HG02981 (cell line): ENCODE results near the gene MRPL9.

Experiments used
- ATAC-seq: cut with Tn5 transposase; IDR thresholded peaks from one replicate; pipeline ENCODE4 v1.9.1; 2021; ENCODE audit warnings: mild to moderate bottlenecking, moderate library complexity; ENCODE audit not compliant: unreplicated experiment

MRPL9 gene

GRCh38 chr1:151762941-151763921 lies at the start of gene MRPL9:
MRPL9 (minus strand) TSS chr1:151763496; CDS start chr1:151763479, 17 bp downstream.
- ATAC-seq = peak; percentile 97

GRCh38 chr1:151811181-151811580 lies 47.9 kb upstream of the MRPL9 start:
- no peak for ATAC-seq

- no peak for ATAC-seq
Measured at GRCh38 chr1:151809985-151810556, 46.8 kb upstream of the MRPL9 start.

DNA sequence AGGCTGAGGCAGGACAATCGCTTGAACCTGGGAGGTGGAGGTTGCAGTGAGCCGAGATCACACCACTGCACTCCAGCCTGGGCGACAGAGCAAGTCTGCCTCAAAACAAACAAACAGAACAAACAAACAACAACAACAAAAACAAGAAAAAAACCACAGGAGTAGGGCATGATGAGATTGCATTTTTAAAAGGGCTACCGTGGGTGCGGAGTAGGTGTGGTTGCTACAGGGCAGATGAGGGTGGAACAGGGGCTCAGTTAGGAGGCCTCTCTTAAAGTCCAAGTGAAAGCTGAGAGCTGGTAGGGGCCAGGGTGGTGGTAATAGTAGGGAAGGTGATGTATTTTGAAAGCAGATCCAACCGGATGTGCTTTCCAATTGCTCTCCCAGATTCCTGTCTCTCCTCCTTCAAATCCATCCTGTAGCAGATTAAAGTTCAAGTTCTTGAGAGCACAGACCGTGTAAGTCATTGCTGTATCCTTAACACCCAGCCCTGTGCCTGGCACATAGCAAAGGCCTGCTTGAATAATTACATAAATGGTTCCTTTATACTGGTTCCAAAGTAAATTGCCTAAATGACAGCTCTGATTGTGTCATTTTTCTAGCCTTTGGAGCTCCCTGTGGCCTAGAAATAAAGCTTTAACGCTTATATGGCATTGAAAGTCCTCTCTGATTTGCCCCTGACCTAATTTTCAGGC lies 46.1 kb upstream of the MRPL9 start:
- ATAC-seq = no peak

- no peak for ATAC-seq
Measured at GRCh38 chr1:151807766-151808165, 44.5 kb upstream of the MRPL9 start.

- no peak for ATAC-seq
Measured at GRCh38 chr1:151807131-151807530, 43.8 kb upstream of the MRPL9 start.

GRCh38 chr1:151806170-151806569 lies 42.9 kb upstream of the MRPL9 start:
- no peak for ATAC-seq

GRCh38 chr1:151805066-151805820 lies 41.9 kb upstream of the MRPL9 start, which contains the start of gene LINGO4:
LINGO4 (minus strand) TSS chr1:151805419; CDS start chr1:151802704, 2,715 bp downstream.
- no peak for ATAC-seq

DNA sequence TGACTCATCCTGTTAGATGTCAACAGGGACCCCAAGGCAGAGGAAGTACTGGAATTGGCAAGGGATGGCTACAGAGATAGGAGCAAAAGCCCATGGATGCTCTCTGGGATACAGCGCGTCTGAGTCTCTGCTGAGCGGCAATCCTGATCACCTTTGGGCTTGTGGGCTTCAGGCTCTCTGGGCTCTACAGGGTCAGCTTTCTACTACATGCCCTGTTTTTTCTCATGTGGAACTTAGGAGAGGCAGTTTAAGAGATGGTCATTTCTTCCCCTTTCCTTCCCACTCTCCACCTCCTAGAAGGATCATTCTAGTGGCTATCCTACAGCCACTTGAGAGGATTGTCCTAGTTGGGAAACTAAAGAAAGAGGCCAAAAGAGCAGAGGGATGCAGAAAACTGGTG lies 40.6 kb upstream of the MRPL9 start:
- no peak for ATAC-seq

DNA sequence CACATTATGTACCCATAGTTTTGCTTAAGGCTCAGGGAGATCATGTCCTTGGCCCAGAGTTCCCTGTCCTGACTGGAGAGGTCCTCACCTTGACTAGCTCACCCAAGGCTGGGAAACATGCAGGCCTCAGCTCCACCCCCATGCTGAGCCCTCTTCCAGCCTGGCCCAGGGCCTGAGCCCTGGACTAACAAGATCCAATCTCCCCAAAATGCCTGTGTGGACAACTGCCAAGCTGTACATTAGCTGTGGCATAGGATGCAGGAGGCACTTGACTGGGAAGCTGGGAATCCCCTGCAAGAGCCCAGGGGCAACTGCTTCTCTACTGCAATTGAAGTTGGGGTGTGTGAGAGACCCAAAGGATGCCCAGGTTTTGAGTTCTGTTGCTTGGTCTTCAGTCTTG lies 39.9 kb upstream of the MRPL9 start:
- no peak for ATAC-seq

GRCh38 chr1:151802372-151802771 lies 39.1 kb upstream of the MRPL9 start:
- ATAC-seq = no peak

- ATAC-seq = no peak
Measured at GRCh38 chr1:151801846-151802245, 38.5 kb upstream of the MRPL9 start.

- no peak for ATAC-seq
Measured at GRCh38 chr1:151801310-151801820, 38.1 kb upstream of the MRPL9 start.

- no peak for ATAC-seq
Measured at GRCh38 chr1:151800830-151801229, 37.5 kb upstream of the MRPL9 start.

DNA sequence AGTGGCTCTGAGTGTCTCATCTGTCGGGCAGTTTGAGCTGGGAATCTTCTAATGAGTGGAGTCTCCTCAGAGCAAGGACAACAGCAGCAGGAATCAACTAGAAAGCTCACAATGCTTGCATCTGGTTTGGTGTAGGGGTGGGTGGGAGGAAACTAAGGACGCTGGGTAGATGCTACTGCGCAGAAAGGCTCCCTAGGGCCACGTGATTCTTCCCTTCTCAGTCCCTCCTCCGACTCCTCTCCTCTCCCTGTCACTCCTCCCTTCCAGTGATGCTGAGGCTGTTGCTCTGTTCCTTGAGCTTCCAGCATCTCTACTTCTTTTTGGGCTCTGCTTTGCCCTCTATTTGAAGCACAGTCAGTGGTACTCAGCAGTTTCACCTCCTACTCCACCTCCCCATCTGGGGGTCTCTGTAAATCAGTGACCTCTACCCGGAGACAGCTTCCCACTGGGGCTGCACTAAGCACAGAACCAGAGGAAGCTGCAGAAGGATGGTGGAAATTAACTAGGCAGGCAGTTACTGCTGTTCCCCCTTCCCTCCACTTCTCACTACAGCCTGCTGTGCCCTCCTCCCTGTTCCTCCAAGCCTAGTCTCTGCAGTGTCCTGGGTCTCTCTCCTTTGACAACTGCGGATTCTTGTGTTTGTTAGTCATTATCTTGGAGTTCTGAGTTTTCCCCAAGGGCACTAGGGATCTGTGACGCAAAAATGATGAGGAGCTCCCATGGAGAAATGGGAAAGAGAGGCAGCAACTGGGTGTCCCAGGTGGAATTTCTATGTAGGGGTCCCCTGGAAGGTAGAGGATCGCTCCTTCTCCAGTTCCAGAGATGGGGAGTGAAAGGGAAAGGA lies 36.1 kb upstream of the MRPL9 start:
- no peak for ATAC-seq

DNA sequence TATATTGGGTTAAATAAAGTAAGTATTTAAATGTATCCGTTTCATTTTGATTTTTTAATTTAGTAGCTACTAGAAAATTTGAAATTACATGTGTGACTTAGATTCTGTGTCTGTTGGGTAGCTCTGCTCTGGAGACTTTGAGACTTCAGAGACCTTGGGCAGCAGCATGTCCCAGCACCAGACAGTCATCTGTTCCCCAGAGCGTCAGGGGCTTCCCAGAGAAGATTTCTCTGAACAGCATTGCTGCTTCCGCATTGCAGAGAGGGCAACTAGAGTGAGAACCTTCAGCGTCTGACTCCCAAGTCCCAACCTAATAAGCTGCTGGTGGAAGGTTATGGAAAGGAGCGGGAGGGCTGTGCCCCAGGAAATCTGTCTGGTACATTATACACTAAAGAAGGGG lies 35.3 kb upstream of the MRPL9 start:
- ATAC-seq = no peak

DNA sequence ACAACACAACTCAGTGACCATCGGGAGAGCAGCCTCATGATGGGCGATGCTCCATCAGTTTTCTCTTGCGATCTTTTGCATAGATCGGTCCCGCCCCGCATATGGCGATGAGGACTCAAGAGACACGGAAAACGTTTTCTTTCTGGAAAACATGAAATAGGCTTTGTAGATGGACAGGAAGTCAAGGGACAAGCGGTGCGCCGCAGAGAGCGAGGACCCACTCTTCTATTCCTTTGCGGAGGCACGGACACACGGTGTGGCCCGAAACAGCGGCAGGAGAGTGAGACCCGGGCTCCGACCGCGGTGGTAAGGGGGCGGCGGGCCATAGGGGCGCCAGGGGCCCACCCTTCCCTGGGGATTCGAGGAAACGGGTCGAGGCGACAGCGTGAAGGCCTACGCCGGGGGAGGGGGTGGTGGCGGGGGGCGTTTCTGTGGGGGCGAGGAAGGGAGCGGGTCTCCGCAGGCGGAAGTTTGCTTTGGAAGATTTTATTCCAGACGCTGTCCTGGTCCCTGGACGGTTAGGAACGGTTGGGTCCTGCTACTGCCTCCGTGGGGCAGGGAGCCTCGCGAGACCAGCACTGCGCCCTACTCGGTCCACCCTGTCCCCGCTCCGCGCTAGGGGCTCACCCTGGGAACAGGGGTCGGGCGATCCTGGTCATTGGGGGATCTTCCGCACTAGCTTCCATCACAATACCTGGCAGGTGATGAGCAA lies 27.8 kb upstream of the MRPL9 start:
- ATAC-seq = no peak

GRCh38 chr1:151790071-151790939 lies 27.0 kb upstream of the MRPL9 start, which contains the start of gene TDRKH:
TDRKH (minus strand) TSS chr1:151790500; CDS start chr1:151783022, 7,478 bp downstream.
- ATAC-seq = peak; percentile 98
